NCI-H446 treated with DMSO at 0.1 percent for 48 hours (cell line): ENCODE measurements around the gene CCDC91.
"Not testable (repeated sequence)": the region's sequence is repeated elsewhere in the genome, so short reads cannot be mapped to it uniquely, and the experiment has no call there.

Experiments
- DNase-seq: peaks from one replicate; lab custom pipeline; 2025; lab: John Stamatoyannopoulos, UW

Gene CCDC91

DNA sequence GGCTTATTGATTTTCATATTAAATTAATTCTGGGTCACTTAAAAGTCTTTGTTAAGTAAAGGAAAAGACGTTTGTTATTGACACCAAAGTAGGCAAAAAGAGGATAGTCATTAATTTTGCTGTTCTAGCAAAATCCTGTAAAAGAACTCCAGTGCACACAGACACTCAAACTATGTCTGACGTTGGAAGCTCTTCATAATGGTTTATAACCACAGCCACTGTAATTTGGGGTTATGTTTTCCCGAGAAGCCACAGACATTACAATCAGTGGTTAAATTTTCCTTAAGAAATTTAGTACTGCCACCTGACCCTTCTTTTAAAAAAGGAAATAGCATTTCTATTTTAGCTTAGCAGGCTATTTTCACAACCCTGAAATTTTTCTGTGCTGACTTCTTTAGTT is 267.5 kb downstream of the CCDC91 start:
- DNase-seq: no peak

DNA sequence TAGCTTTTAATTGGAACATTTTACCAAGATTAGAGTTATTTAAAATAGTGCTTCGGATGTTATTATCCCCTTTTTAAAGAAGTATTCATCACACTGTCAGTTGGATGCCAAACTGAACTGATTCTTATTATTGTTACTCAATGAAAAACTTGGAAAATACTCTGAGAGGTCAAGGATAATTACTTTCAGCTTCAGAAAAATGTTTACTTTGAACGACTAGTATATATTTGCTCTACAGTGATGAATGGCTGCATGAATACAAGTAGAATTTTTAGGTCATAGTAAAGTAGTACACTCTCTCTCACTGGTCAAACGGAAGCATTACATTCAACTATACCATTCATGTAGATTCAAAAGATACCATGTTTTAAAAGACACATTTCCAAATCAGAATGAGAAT is 269.2 kb downstream of the CCDC91 start:
- no peak for DNase-seq

GRCh38 chr12:28460420-28461130 is 270.3 kb downstream of the CCDC91 start:
- DNase-seq: no peak

DNA sequence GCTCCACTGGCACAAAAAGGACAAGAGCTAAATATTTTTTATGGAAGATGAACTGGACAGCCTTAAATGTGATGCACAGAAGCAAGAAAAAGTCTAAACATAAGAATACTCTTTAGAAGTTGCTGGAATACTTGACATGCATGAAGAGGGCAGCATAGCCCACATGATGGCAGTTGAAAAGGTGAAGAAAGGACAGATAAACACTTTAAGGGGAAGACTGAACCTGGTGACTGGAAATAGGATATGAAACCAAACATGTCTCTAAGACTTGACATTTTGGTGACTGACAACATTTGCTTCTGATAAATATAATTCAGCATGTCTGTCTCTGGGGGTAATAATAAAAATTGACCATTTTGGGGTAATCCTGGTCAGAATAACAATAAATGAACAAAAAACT is 273.1 kb downstream of the CCDC91 start:
- DNase-seq: no peak

- not testable (repeated sequence) for DNase-seq
Observed at GRCh38 chr12:28471762-28472161, 281.5 kb downstream of the CCDC91 start.

GRCh38 chr12:28476206-28476605 is 285.9 kb downstream of the CCDC91 start:
- not testable (repeated sequence) for DNase-seq

GRCh38 chr12:28479097-28479496 is 288.8 kb downstream of the CCDC91 start:
- not testable (repeated sequence) for DNase-seq

DNA sequence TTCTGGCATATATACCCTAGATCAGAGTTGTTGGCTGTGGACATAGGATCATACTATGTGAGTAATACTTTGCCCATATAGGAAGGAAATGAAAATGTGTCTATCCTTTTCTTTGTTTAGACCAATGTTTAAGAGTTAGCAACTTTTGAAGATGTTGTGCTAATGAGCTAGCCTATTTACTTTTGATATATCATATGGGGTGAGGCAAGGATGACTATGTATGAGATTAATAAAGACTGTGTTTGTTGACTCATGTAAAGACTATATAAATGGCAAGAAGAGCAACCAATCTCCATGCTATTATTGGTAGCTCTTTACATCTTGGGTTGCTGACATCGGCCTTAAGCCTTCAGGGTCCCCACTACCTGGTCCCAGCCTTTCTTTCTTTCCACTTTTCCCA is 289.4 kb downstream of the CCDC91 start:
- DNase-seq: no peak

GRCh38 chr12:28484156-28484555 is 293.9 kb downstream of the CCDC91 start:
- no peak for DNase-seq

DNA sequence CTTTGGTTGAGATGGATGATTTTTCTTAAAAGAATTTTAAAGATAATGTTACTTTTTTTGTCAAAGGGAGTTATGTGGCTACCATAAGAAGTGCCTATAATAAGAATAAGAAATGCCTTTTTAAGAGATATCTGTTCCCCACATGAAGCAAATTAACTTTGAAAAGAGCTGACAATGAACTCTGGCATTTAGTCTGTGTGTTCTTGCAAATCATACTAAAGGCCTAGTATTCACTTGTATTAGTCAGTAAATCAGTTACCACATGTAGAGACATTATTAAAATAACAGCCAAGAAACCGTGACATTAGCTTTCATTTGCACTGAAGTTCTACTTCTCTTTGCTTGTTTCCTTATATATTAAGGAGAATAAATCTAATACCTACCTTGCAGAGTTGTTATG is 296.3 kb downstream of the CCDC91 start:
- no peak for DNase-seq

- no peak for DNase-seq
Observed at GRCh38 chr12:28489246-28489645, 299.0 kb downstream of the CCDC91 start.

GRCh38 chr12:28497889-28498411 is 307.7 kb downstream of the CCDC91 start:
- DNase-seq: no peak

DNA sequence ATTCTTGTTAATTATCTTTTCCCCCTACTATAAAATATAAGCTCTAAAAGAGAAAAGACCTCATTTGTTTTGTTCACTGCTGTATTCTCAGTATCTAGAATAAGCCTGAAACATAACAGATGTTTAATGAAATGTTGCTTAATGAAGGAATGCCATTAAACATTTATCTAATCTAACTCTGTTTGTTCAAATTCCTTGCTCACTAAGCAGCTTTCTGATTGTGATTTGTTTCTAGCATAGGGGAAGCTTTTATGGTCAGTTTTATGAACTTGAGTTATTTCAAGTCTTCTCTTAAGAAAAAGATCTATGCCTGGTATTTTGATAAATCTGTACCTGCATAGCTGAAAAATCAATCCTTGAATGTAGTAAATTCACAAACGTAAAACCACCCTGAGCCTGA is 308.6 kb downstream of the CCDC91 start:
- DNase-seq: no peak

GRCh38 chr12:28500373-28501024 is 310.2 kb downstream of the CCDC91 start:
- DNase-seq: no peak

- no peak for DNase-seq
Observed at GRCh38 chr12:28506271-28506670, 316.0 kb downstream of the CCDC91 start.

DNA sequence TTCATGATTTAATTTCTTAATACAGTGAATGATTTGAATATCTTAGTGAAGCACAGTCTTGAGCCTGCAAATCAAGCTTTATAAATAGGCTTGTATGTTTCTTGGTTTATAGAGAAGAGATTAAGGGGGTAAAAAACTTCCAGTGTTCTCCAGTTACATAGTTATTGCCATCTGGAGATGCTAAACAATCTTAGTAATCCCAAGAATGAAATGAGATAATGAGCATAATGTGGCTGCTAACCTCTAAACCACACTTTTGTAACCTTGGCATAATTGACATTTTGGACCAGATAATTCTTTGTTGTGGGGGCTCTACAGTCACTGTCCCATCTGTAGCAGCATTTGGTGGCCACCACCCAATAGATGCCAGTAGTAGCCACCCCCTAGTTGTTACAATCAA is 316.8 kb downstream of the CCDC91 start:
- no peak for DNase-seq

DNA sequence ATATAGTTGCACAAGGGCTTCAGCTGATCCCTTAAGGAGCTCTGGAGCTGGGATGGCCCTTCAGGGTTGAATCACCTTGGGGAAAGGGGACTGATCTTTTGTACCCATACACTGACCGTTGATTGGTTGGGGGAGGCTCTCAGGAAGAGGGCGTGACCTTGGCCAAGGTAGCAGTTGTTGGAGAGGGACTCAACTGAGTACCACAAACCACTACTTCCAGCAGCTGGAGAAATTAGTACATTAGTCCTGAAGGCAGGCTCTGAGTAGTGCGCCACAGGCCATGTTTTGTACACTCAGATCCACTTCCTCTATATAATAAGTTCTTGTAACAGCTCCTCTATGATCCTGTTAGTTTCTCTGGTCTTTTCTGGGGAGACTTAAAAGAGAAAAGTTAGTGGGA is 317.6 kb downstream of the CCDC91 start:
- DNase-seq: no peak

DNA sequence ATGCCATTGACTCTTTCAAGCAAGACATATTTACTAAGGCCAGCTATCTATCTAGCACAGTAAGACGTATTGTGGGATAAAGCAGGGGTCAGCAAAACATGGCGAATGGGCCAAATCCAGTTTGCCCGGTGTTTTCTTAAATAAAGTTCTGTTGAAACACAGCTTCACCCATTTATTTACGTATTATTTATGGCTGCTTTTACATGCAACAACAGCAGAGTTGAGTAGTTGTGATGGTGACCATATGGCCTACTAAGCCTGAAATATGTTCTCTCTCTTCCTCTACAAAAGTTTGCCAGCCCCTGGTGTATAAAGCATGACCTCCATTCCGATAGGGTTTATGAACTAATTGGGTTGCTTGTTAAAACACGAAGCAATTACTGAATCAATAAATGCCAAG is 322.1 kb downstream of the CCDC91 start:
- DNase-seq: no peak

DNA sequence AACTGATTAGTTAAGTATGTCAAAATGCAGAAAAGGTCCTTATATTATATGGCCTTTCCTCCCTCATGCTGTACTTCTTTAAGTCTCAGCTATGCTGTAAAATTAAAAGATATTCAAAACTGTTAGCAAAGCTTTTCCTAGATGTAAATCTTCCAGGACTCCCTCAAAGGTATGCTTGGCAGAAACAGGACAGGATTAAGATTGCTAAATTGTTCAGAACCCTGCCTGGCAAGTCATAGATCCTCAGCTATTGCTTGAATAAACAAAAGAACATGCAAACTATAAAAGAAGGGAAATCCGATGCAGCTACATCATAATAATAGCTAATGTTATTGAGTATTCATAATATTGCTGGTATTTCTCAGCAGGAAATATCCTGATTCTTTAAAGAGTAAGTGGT is 322.6 kb downstream of the CCDC91 start:
- no peak for DNase-seq

DNA sequence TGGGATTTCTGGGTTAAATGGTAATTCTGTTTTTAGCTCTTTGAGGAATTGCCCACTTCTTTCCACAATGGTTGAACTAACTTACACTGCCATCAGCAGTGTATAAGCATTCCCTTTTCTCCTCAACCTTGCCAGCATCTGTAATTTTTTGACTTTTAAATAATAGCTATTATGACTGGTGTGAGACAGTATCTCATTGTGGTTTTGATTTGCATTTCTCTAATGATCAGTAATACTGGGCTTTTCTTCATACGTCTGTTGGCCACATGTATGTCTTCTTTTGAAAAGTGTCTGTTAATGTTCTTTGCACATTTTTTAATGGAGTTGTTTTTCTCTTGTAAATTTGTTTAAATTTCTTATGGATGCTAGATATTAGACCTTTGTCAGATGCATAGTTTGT is 323.7 kb downstream of the CCDC91 start:
- no peak for DNase-seq

DNA sequence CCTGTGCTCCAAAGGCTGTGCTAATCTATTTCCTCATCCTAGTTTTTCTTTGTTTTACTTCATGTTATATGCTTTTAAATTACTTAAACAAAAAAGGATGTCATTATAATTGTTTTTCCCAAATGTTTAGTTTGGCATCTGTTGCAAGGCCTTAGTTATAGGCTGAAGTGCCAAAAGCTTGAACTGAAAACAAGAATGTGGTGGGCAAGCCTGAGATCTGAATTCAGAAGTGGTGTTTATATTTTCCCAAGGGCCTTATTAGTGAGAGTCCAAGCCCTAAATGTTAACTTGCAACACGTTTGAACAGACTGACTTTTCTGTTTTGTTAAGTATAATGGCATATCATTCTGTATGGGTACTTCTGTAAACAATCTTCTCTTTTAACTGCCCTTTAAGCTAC is 326.8 kb downstream of the CCDC91 start:
- DNase-seq: no peak

DNA sequence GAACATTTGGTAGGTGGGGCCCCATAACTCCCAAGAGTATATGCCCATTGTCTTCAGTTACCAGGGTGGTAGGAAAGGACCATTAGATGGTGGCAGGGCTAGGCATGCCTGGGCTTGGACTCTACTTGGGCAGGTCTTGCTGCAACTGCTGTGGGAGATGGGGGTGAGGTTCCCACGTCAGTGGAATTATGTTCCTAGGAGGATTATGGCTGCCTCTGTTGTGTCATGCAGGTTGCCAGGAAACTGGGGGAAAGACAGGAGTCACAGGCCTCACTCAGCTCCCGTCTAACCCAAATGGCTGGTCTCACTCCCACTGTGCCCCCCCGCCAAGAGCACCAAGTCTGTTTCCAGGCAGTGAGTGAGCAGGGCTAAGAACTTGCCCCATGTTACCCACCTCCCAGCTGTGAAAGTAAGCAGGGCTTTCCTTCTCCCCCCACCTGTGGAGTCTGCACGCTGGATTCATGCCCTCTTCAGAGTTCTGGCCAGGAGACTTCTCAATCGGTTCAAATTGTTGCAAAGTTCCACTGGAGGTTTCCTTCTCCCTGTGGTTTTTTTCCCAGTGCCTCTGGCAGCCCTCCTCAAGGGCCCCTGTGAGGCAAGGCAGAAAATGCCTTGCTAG is 337.5 kb downstream of the CCDC91 start:
- no peak for DNase-seq

DNA sequence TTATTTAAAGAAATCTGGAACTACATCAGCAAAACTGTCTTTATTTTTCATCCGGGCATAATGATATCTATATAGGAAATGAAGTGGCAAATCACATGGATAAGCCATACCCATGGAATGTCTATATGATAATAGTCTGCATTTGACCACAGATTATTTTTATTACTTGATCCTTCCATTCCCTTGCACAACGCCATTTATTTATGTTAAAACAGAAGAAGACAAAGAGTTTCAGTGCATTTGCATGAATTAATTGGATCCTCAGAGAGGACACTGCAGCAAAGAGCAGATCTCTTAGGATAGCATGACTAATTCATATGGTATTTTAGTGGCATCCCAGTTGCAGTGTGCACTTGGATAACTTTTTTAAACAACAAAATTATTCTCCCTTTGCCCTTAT is 345.0 kb downstream of the CCDC91 start:
- no peak for DNase-seq
